ENCODE data around the gene MCL1. TPM values are rescaled to one million over a fixed set of nuclear protein-coding genes. Genes with fewer than 3 reads are reported as not detected.

MCL1 gene
- total RNA-seq, 1 donor from 2014 or later, result 268 TPM

- peak overlapping the region; percentile 100 for H3K27ac Mint-ChIP-seq
- no peaks in the 10 kb centered on the region for H3K9me3 Mint-ChIP-seq
- peak overlapping the region; percentile 27 for H3K4me3 Mint-ChIP-seq
- H3K36me3 Mint-ChIP-seq, result no peaks in the 10 kb centered on the region
- H3K27me3 Mint-ChIP-seq (ENCODE audit: low read depth), result no peaks in the 10 kb centered on the region
- no peak for TF ChIP-seq CTCF (IDR thresholded peaks at IDR 0.05; ENCODE audit: unreplicated experiment)
- no peak for DNase-seq (ENCODE audit: low spot score in 2 of 2, unreplicated experiment in 2 of 2)
- peaks cover 70% of the 10 kb centered on the region for H3K4me1 Mint-ChIP-seq
Observed at GRCh38 chr1:150563340-150564038, 15.9 kb downstream of the MCL1 start.

- Mint-ChIP-seq H3K4me3 (peak overlapping the region; percentile 80), H3K27me3 (ENCODE audit: low read depth) (no peaks in the 10 kb centered on the region), H3K4me1 (peaks cover 62% of the 10 kb centered on the region), H3K9me3 (no peaks in the 10 kb centered on the region), H3K36me3 (no peaks in the 10 kb centered on the region), H3K27ac (peak overlapping the region; percentile 100)
- TF ChIP-seq CTCF (IDR thresholded peaks at IDR 0.05; ENCODE audit: unreplicated experiment), result no peak
- DNase-seq (ENCODE audit: low spot score in 2 of 2, unreplicated experiment in 2 of 2), result no peak
Observed at GRCh38 chr1:150562446-150563339, 16.7 kb downstream of the MCL1 start.

- Mint-ChIP-seq H3K9me3 (no peaks in the 10 kb centered on the region), H3K27me3 (ENCODE audit: low read depth) (no peaks in the 10 kb centered on the region), H3K4me1 (peaks cover 55% of the 10 kb centered on the region), H3K36me3 (no peaks in the 10 kb centered on the region), H3K27ac (peak overlapping the region; percentile 100), H3K4me3 (peak overlapping the region; percentile 80)
- no peak for TF ChIP-seq CTCF (IDR thresholded peaks at IDR 0.05; ENCODE audit: unreplicated experiment)
- DNase-seq (ENCODE audit: low spot score in 2 of 2, unreplicated experiment in 2 of 2), result peak; percentile 82 to 88
Observed at GRCh38 chr1:150561974-150562445, 17.4 kb downstream of the MCL1 start.

- H3K9me3 Mint-ChIP-seq, result no peaks in the 10 kb centered on the region
- H3K4me1 Mint-ChIP-seq, result peaks cover 51% of the 10 kb centered on the region
- peak; percentile 79 to 92 for DNase-seq (ENCODE audit: low spot score in 2 of 2, unreplicated experiment in 2 of 2)
- H3K27ac Mint-ChIP-seq, result peak overlapping the region; percentile 100
- no peak for TF ChIP-seq CTCF (IDR thresholded peaks at IDR 0.05; ENCODE audit: unreplicated experiment)
- no peaks in the 10 kb centered on the region for H3K27me3 Mint-ChIP-seq (ENCODE audit: low read depth)
- H3K4me3 Mint-ChIP-seq, result peak overlapping the region; percentile 80
- H3K36me3 Mint-ChIP-seq, result no peaks in the 10 kb centered on the region
Observed at GRCh38 chr1:150561254-150561973, 18.0 kb downstream of the MCL1 start.

- H3K9me3 Mint-ChIP-seq, result no peaks in the 10 kb centered on the region
- peak; percentile 73 to 86 for DNase-seq (ENCODE audit: low spot score in 2 of 2, unreplicated experiment in 2 of 2)
- H3K27ac Mint-ChIP-seq, result peak overlapping the region; percentile 100
- TF ChIP-seq CTCF (IDR thresholded peaks at IDR 0.05; ENCODE audit: unreplicated experiment), result peak; percentile 64
- peaks cover 47% of the 10 kb centered on the region for H3K4me1 Mint-ChIP-seq
- H3K27me3 Mint-ChIP-seq (ENCODE audit: low read depth), result no peaks in the 10 kb centered on the region
- peaks cover under 1% of the 10 kb centered on the region for H3K36me3 Mint-ChIP-seq
- peak overlapping the region; percentile 80 for H3K4me3 Mint-ChIP-seq
Observed at GRCh38 chr1:150560576-150561253, 18.7 kb downstream of the MCL1 start.

Measured in mesothelial cell of epicardium (in vitro differentiated cells).